T-cell (primary cell): ENCODE results near the gene NAGA. TPM values are rescaled to one million over a fixed set of nuclear protein-coding genes. Genes with fewer than 3 reads are reported as not detected.

ENCODE experiments used
- ATAC-seq, 4 experiments: fragments of 200-7000 bp in 3 of 4; fragments of 150-1000 bp in 1 of 4; cut with Tn5 transposase; replicated peaks in 1 of 4; 1 replicate in 3 of 4; 2 replicates in 1 of 4; pipeline ENCODE4 v1.10.0; 2021; ENCODE audit warnings: moderate library complexity in 3 of 4, mild to moderate bottlenecking in 2 of 4, moderate number of reproducible peaks in 1 of 4
- CTCF ChIA-PET, 2 donors: fragments of 300-600 bp; sonication (Branson Sonifier 250); formaldehyde crosslinking; loops; one replicate each; lab custom pipeline; 2022; ENCODE audit warnings: antibody characterized with exemption in 2 of 2; lab: Charles Lee
- POLR2A ChIA-PET, 2 donors: fragments of 300-600 bp; sonication (Branson Sonifier 250); formaldehyde crosslinking; loops; one replicate each; lab custom pipeline; 2022; ENCODE audit warnings: antibody characterized with exemption in 2 of 2; lab: Charles Lee
- DNase-seq, 35 experiments: peaks; one replicate each; pipeline versions ENCODE4 v3.0.0 to v3.0.0-alpha.2; 2013 to 2023
- H3K27ac ChIP-seq: one replicate; pipeline ENCODE4 v1.5.1; 2013; ENCODE audit warnings: low read length
- H3K27me3 ChIP-seq, 2 experiments: replicated peaks in 1 of 2; 1 replicate in 1 of 2; 2 replicates in 1 of 2; pipeline versions ENCODE4 v1.6.1 to v1.7.0; 2013; ENCODE audit warnings: low read length in 1 of 2, mixed read lengths in 1 of 2; ENCODE audit not compliant: control insufficient read depth in 2 of 2, insufficient read depth in 2 of 2; ENCODE audit errors: extremely low read depth in 1 of 2
- H3K36me3 ChIP-seq, 2 donors: 1 replicate in 1 of 2; 2 replicates in 1 of 2; pipeline versions ENCODE4 v1.6.1 to v1.7.0; 2013; ENCODE audit warnings: low read length in 1 of 2; ENCODE audit not compliant: control insufficient read depth in 2 of 2, insufficient read depth in 1 of 2; ENCODE audit errors: extremely low read depth in 1 of 2
- H3K4me1 ChIP-seq, 2 experiments: 1 replicate in 1 of 2; 2 replicates in 1 of 2; pipeline versions ENCODE4 v1.6.1 to v1.7.0; 2013; ENCODE audit warnings: low read length in 2 of 2, mixed read lengths in 1 of 2; ENCODE audit not compliant: insufficient read depth in 2 of 2, control insufficient read depth in 1 of 2; ENCODE audit errors: extremely low read depth in 1 of 2
- H3K4me3 ChIP-seq, 2 donors: 1 replicate in 1 of 2; 2 replicates in 1 of 2; pipeline versions ENCODE4 v1.5.1 to v1.7.0; 2013; ENCODE audit warnings: mild to moderate bottlenecking in 2 of 2, low read length in 1 of 2, moderate library complexity in 1 of 2; ENCODE audit not compliant: control insufficient read depth in 1 of 2; ENCODE audit errors: extremely low read depth in 1 of 2
- H3K9me3 ChIP-seq: 2 replicates; pipeline ENCODE4 v1.7.0; 2013
- H3K27ac Mint-ChIP-seq, 2 donors: one replicate each; pipeline ENCODE4 v1.8.0; 2020 to 2021; ENCODE audit warnings: mild to moderate bottlenecking in 2 of 2, mixed read lengths in 2 of 2
- H3K27me3 Mint-ChIP-seq, 2 donors: one replicate each; pipeline ENCODE4 v1.8.0; 2021 to 2022; ENCODE audit warnings: mixed read lengths in 2 of 2
- H3K36me3 Mint-ChIP-seq: one replicate; pipeline ENCODE4 v1.8.0; 2021; ENCODE audit warnings: mixed read lengths
- H3K4me1 Mint-ChIP-seq, 3 donors: one replicate each; pipeline ENCODE4 v1.8.0; 2020 to 2022; ENCODE audit warnings: mixed read lengths in 3 of 3, mild to moderate bottlenecking in 1 of 3
- H3K4me3 Mint-ChIP-seq, 3 donors: one replicate each; pipeline ENCODE4 v1.8.0; 2020 to 2022; ENCODE audit warnings: mild to moderate bottlenecking in 3 of 3, mixed read lengths in 3 of 3, moderate library complexity in 3 of 3
- H3K9me3 Mint-ChIP-seq, 3 donors: one replicate each; pipeline ENCODE4 v1.8.0; 2020 to 2022; ENCODE audit warnings: mixed read lengths in 3 of 3
- WGBS: methylation state at CpG from one replicate; pipeline ENCODE4 v1.1.5; 2013; ENCODE audit warnings: missing lambda C conversion rate; ENCODE audit not compliant: insufficient coverage; 5-methylcytosine and 5-hydroxymethylcytosine counted together
- total RNA-seq, 35 experiments: library from RNA in 6 of 35; stranded (reverse) in 6 of 35; fragments of 120-200 nt in 1 of 35; gene quantifications; one replicate each; pipeline versions ENCODE4 v1.2.1 to v1.2.4 and lab custom pipeline; 2013 to 2026

NAGA gene
- total RNA-seq, 5 donors from 2014 or later (not counting 1 experiment from before 2014, with no cell fraction given), result 6.9 to 14.3 (median 11.6) TPM

DNA sequence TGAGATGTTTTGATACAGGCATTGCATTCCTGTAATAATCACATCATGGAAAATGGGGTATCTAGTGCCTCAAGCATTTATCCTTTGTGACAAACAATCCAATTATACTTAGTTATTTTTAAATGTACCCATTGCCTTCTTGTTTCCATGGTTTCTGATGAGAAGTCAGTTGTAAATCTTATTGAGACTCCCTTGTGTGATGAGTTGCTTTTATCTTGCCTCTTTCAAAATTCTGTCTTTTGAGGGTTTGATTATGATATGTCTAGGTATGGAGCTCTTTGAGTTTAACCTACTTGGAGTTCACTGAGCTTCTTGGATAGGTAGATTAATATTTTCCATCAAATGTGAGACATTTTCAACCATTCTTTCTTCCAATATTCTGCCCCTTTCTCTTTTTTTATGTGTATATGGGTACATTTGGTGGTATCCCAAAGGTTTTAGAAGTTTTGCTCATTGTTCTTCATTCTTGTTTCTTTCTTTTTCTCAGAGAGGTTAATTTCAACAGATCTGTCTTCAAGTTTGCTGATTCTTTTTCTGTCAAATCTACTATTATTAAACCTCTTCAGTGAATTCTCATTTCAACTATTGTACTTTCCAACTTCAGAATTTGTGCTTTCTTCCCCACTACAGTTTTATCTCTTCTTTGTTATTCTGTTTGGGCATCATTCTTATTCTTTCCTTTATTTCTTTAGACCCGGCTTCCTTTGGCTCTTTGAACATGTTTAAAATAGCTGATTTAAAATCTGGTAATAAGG, 13.7 kb downstream of the NAGA start:
- Mint-ChIP-seq H3K4me1 (no peaks in the 10 kb centered on the region), H3K9me3 (peaks cover 0 to 23% (median 15%) of the 10 kb centered on the region in 3 donors), H3K27ac (no peak overlapping the region), H3K36me3 (peaks cover 34% of the 10 kb centered on the region), H3K4me3 (no peak overlapping the region), H3K27me3 (no peaks in the 10 kb centered on the region)
- H3K4me3 ChIP-seq, result no peak overlapping the region
- H3K36me3 ChIP-seq, result peaks cover 13 to 24% of the 10 kb centered on the region in 2 donors
- H3K27ac ChIP-seq, result no peak overlapping the region
- no CpG with 5 or more reads among the region's 1 CpG for WGBS
- H3K27me3 ChIP-seq, result peaks cover 0 to 4% of the 10 kb centered on the region in 2 experiments
- no peaks in the 10 kb centered on the region for H3K4me1 ChIP-seq
- no peak for ATAC-seq
- DNase-seq, result no peak
- POLR2A ChIA-PET, result interaction anchor here in 1 of 2 donors (0.7 kb wide), 1 partner anchor 513 kb away, joined by 4 read pairs; no protein-coding TSS in a partner anchor
- H3K9me3 ChIP-seq, result peaks cover 5% of the 10 kb centered on the region
- CTCF ChIA-PET, result interaction anchor here in 1 of 2 donors (0.6 to 0.7 kb wide), 3 partner anchors 10 to 23 kb away, joined by 3 to 6 read pairs (median 5); no protein-coding TSS in a partner anchor

- Mint-ChIP-seq H3K4me3 (no peak overlapping the region), H3K27ac (no peak overlapping the region), H3K27me3 (no peaks in the 10 kb centered on the region), H3K4me1 (no peaks in the 10 kb centered on the region), H3K9me3 (peaks cover 0 to 19% (median 12%) of the 10 kb centered on the region in 3 donors), H3K36me3 (peaks cover 10% of the 10 kb centered on the region)
- H3K36me3 ChIP-seq, result no peaks in the 10 kb centered on the region
- ChIA-PET POLR2A (no interaction called here), CTCF (no interaction called here)
- H3K27me3 ChIP-seq, result no peaks in the 10 kb centered on the region
- WGBS, result no CpG with 5 or more reads among the region's 3 CpGs
- H3K27ac ChIP-seq, result no peak overlapping the region
- DNase-seq (no peak), ATAC-seq (no peak)
- H3K4me1 ChIP-seq, result no peaks in the 10 kb centered on the region
- peaks cover 5% of the 10 kb centered on the region for H3K9me3 ChIP-seq
- H3K4me3 ChIP-seq, result no peak overlapping the region
Observed at GRCh38 chr22:42052765-42053164, 17.8 kb downstream of the NAGA start.

GRCh38 chr22:42050641-42051180, 19.9 kb downstream of the NAGA start:
- ATAC-seq (no peak), DNase-seq (no peak)
- Histone ChIP-seq H3K36me3 (no peaks in the 10 kb centered on the region), H3K9me3 (no peaks in the 10 kb centered on the region), H3K27ac (no peak overlapping the region), H3K4me1 (no peaks in the 10 kb centered on the region), H3K4me3 (no peak overlapping the region), H3K27me3 (peaks cover 0 to 2% of the 10 kb centered on the region in 2 experiments)
- peaks cover 2% of the 10 kb centered on the region for H3K36me3 Mint-ChIP-seq
- H3K27ac Mint-ChIP-seq, result no peak overlapping the region
- peaks cover 0 to under 1% (median 0%) of the 10 kb centered on the region in 3 donors for H3K9me3 Mint-ChIP-seq
- no peaks in the 10 kb centered on the region for H3K4me1 Mint-ChIP-seq
- no peak overlapping the region for H3K4me3 Mint-ChIP-seq
- POLR2A ChIA-PET, result no interaction called here
- CTCF ChIA-PET, result no interaction called here
- no CpG with 5 or more reads among the region's 2 CpGs for WGBS
- H3K27me3 Mint-ChIP-seq, result no peaks in the 10 kb centered on the region

DNA sequence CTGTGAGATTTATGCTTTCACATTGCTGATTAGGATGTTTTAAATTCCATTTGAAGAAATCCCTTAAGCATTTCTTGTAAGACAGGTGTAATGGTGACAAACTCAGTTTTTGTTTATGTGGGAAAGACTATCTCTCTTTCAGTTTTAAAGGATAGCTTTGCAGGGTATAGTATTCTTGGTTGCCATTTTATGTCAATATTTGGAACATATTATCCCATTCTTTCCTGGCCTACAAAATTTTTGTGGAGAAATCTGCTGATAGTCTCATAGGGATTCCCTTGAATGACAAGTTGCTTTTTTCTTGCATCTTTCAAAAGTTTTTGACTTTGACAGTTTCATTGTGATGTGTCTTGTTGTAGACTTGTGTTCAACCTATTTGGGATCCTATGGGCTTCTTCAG, 28.8 kb downstream of the NAGA start:
- POLR2A ChIA-PET, result interaction anchor here (0.7 to 1.0 kb wide), 2 partner anchors 21 to 424 kb away, joined by 3 to 9 read pairs; no protein-coding TSS in a partner anchor

DNA sequence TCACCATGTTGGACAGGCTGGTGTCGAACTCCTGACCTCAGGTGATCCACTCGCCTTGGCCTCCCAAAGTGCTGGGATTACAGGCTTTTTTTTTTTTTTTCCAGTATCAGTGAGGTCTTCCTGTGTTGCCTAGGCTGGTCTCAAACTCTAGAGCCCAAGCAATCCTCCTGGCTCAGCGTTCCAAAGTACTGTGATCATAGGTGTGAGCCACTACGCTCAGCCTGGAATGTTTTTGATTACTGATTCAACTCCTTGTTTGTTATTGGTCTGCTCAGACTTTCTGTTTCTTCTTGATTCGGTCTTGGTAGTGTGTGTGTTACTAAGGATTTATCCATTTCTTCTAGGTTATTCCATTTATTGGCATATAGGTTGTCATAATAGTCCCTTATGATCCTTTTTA, 31.3 kb downstream of the NAGA start:
- 100% methylated on average over 1 of the region's 5 CpGs for WGBS
- H3K4me3 Mint-ChIP-seq, result no peak overlapping the region
- peaks cover 13% of the 10 kb centered on the region for H3K36me3 Mint-ChIP-seq
- H3K9me3 Mint-ChIP-seq, result peaks cover 3 to 24% (median 9%) of the 10 kb centered on the region in 3 donors
- Histone ChIP-seq H3K4me1 (no peaks in the 10 kb centered on the region), H3K4me3 (no peak overlapping the region), H3K36me3 (no peaks in the 10 kb centered on the region), H3K9me3 (no peaks in the 10 kb centered on the region), H3K27me3 (peaks cover 0 to 10% of the 10 kb centered on the region in 2 experiments), H3K27ac (no peak overlapping the region)
- POLR2A ChIA-PET, result no interaction called here
- CTCF ChIA-PET, result interaction anchor here (0.6 to 0.7 kb wide), 2 partner anchors 74 to 451 kb away, joined by 3 to 5 read pairs; no protein-coding TSS in a partner anchor
- ATAC-seq, result no peak
- H3K4me1 Mint-ChIP-seq, result no peaks in the 10 kb centered on the region
- no peak for DNase-seq
- H3K27ac Mint-ChIP-seq, result no peak overlapping the region
- H3K27me3 Mint-ChIP-seq, result no peaks in the 10 kb centered on the region

More for the DNA sequence above, 28.8 kb downstream of the NAGA start:
- Mint-ChIP-seq H3K27ac (no peak overlapping the region), H3K27me3 (no peaks in the 10 kb centered on the region), H3K4me3 (no peak overlapping the region), H3K9me3 (peaks cover 3 to 19% (median 9%) of the 10 kb centered on the region in 3 donors), H3K36me3 (peaks cover 13% of the 10 kb centered on the region), H3K4me1 (no peaks in the 10 kb centered on the region)
- ATAC-seq (no peak), DNase-seq (no peak)
- Histone ChIP-seq H3K36me3 (no peaks in the 10 kb centered on the region), H3K4me3 (no peak overlapping the region), H3K4me1 (no peaks in the 10 kb centered on the region), H3K27me3 (peaks cover 0 to 12% of the 10 kb centered on the region in 2 experiments), H3K9me3 (no peaks in the 10 kb centered on the region), H3K27ac (no peak overlapping the region)
- CTCF ChIA-PET, result interaction anchor here in 1 of 2 donors (0.7 kb wide), 1 partner anchor 15 kb away, joined by 6 read pairs; no protein-coding TSS in a partner anchor

DNA sequence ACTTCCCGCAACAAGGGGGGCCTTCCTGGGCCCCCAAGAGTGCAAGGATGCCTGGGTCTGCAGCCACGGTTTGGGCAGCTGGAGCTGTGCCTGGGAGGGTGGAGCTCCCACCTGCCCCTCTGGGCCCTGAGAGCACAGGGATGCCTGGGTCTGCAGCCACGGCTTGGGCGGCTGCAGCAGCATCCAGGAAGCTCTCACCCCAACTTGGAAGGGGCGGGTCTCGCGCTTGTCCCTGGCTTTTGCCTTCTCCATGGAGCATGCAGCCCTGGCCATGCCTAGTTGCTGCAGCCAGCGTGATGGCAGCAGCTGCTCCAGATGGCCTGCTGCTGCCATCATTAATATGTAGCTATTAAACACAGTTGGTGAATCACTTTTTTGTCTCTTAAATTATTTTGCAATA, 35.4 kb downstream of the NAGA start:
- CTCF ChIA-PET, result no interaction called here

More for the DNA sequence above, 35.4 kb downstream of the NAGA start:
- Mint-ChIP-seq H3K4me1 (peaks cover 0 to 10% (median 5%) of the 10 kb centered on the region in 3 donors), H3K27ac (no peak overlapping the region), H3K36me3 (peaks cover 11% of the 10 kb centered on the region), H3K27me3 (no peaks in the 10 kb centered on the region), H3K4me3 (no peak overlapping the region), H3K9me3 (peaks cover 3 to 14% (median 5%) of the 10 kb centered on the region in 3 donors)
- H3K9me3 ChIP-seq, result no peaks in the 10 kb centered on the region
- POLR2A ChIA-PET, result no interaction called here
- no peaks in the 10 kb centered on the region for H3K27me3 ChIP-seq
- H3K36me3 ChIP-seq, result no peaks in the 10 kb centered on the region
- DNase-seq, result no peak
- no peak overlapping the region for H3K27ac ChIP-seq
- WGBS, result 83% methylated on average over 7 of the region's 8 CpGs
- no peak overlapping the region for H3K4me3 ChIP-seq
- no peak for ATAC-seq
- H3K4me1 ChIP-seq, result peaks cover 0 to 8% of the 10 kb centered on the region in 2 experiments
